ENCODE measurements around the gene CRADD.
"Not testable (repeated sequence)": the region's sequence is repeated elsewhere in the genome, so short reads cannot be mapped to it uniquely, and the experiment has no call there.

Gene CRADD

GRCh38 chr12:93896952-93897351, 219.8 kb downstream of the CRADD start:
- DNase-seq (ENCODE audit: low read depth in 2 of 2), result no peak

DNA sequence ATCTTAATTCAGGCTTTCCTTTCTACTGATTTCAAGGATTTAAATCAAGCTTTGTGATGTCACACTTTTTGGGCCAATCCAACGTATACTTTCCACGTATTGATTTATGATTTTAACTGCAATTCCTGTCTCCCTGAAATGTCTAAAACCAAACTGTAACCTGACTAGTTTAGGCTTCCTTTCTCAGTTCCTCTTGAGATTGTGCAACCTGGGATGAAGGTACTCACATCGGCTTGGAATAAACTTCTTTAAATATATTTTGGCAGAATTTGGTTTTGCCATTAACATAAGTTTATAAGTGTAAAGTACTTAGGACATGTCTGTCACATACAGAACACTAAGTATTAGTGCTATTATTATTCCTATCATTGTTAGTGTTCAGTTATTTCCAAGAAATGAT, 224.6 kb downstream of the CRADD start:
- DNase-seq (ENCODE audit: low read depth in 2 of 2), result no peak

GRCh38 chr12:93902192-93902591, 225.0 kb downstream of the CRADD start:
- no peak for DNase-seq (ENCODE audit: low read depth in 2 of 2)

- DNase-seq (ENCODE audit: low read depth in 2 of 2), result no peak
Observed at GRCh38 chr12:93902736-93903562, 225.8 kb downstream of the CRADD start.

DNA sequence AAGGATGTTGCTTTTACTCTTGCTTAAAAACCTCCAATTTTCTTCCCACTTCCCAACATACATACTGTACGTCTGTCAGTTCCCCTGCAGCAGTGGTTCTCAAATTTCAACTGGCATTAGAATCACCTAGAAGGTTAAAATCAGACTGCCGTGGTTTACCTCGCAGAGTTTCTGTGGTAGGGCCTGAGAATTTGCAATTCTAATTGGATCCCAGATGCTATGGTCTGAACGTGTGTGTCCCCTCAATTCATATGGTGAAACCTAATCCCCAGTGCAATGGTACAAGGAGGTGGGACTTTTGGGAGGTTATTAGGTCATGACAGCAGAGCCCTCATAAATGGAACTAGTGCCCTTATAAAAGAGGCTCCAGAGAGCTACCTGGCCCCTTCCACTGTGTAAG, 226.9 kb downstream of the CRADD start:
- no peak for DNase-seq (ENCODE audit: low read depth in 2 of 2)

DNA sequence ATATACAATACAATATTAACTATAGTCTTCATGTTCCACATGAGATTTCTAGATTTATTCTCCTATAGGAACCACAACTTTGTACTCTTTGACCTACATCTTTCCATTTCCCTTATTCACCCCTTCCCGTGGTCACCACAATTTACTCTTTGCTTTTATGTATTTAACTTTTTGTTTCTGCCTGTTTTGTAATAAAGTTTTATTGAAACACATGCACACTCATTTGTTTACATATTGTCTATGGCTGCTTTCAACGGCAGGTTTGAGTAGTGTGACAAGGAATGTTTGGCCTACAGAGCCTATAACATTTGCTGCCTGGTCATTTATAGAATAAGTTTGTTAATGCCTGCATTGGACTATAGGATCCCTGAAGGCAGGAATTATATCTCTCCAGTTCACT, 231.1 kb downstream of the CRADD start:
- no peak for DNase-seq (ENCODE audit: low read depth in 2 of 2)

GRCh38 chr12:93908846-93909567, 231.8 kb downstream of the CRADD start:
- DNase-seq (ENCODE audit: low read depth in 2 of 2), result no peak

GRCh38 chr12:93911396-93911795, 234.2 kb downstream of the CRADD start:
- DNase-seq (ENCODE audit: low read depth in 2 of 2), result no peak

GRCh38 chr12:93912086-93912733, 235.0 kb downstream of the CRADD start:
- no peak for DNase-seq (ENCODE audit: low read depth in 2 of 2)

GRCh38 chr12:93913845-93914244, 236.7 kb downstream of the CRADD start:
- DNase-seq (ENCODE audit: low read depth in 2 of 2), result no peak

DNA sequence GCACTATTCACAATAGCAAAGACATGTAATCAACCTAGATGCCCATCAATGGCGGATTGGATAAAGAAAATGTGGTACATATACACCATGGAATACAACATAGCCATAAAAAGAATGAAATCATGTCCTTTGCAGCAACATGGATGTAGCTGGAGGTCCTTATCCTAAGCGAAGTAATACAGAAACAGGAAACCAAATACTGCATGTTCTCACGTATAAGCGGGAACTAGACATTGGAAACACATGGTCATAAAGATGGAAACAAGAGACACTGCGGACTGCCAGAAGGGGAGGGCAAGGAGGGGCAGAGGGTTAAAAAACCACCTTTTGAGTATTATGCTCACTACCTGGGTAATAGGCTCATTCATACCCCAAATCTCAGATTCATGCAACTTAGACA, 237.1 kb downstream of the CRADD start:
- no peak for DNase-seq (ENCODE audit: low read depth in 2 of 2)

GRCh38 chr12:93915411-93915810, 238.2 kb downstream of the CRADD start:
- DNase-seq (ENCODE audit: low read depth in 2 of 2), result no peak

- no peak for DNase-seq (ENCODE audit: low read depth in 2 of 2)
Observed at GRCh38 chr12:93916402-93916801, 239.2 kb downstream of the CRADD start.

GRCh38 chr12:93918262-93918661, 241.1 kb downstream of the CRADD start:
- DNase-seq (ENCODE audit: low read depth in 2 of 2), result no peak

DNA sequence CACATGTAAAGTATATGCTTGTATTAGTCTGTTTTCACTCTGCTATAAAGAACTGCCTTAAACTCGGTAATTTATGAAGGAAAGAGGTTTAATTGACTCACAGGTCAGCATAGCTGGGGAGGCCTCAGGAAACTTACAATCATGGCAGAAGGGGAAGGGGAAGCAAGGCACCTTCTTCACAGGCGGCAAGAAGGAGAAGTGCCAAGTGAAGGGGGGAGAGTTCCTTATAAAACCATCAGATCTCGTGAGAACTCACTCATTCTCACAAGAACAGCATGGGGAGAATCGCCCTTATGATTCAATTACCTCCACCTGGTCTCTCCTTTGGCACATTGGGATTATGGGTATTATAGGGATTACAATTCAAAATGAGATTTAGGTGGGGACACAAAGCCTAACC, 241.7 kb downstream of the CRADD start:
- DNase-seq (ENCODE audit: low read depth in 2 of 2), result no peak

- DNase-seq (ENCODE audit: low read depth in 2 of 2), result no peak
Observed at GRCh38 chr12:93921521-93921920, 244.3 kb downstream of the CRADD start.

GRCh38 chr12:93922583-93923006, 245.4 kb downstream of the CRADD start:
- no peak for DNase-seq (ENCODE audit: low read depth in 2 of 2)

DNA sequence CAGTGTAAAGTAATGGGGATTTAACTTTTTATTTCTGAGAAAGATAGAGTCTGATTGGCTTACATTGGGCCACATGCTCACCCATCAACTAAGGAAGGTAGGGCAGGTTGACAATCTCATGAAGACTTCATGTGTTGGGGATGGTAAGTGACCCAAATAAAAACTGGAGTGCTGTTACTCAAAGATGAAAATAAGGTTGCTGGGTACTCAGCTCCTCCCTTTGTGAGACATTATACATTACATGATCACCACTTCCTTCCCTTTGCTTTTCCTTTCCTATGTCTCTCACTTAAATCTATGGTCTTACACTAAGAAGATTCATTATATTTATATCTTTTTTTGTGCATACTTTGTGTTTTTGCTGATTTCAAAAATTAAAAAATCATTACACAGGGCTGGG, 247.2 kb downstream of the CRADD start:
- DNase-seq (ENCODE audit: low read depth in 2 of 2), result no peak

DNA sequence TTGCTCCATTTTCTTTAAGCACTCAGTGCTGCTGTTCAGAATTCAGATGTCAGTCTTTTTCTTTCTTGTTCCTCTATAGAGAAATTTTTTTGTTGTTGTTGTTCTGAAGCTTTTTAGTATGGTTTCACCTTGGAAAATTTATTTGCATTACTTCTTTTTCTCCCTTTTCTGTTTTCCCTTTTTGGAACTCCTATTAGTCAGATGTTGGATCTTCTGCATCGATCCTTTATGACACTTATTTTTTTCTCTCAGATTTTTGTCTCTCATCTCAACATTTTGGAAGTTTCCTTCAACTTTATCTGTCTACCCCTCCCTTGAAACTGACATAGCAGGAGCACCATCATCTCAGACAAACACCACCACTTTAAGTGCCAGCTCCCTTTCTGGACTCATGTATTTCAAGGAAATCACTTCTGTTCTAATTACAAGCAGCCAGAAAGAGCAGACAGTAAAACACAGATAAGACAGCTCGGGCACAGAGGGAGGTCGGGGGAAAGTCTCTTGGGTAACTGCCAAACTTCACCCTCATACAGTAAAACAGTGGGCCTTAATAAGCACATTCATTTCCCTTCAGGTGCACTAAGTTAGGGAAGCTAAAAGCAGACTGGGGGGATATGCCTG, 248.5 kb downstream of the CRADD start:
- DNase-seq (ENCODE audit: low read depth in 2 of 2), result no peak

- DNase-seq (ENCODE audit: low read depth in 2 of 2), result no peak
Observed at GRCh38 chr12:93926237-93926636, 249.1 kb downstream of the CRADD start.

- not testable (repeated sequence) for DNase-seq (ENCODE audit: low read depth in 2 of 2)
Observed at GRCh38 chr12:93929081-93929480, 251.9 kb downstream of the CRADD start.

DNA sequence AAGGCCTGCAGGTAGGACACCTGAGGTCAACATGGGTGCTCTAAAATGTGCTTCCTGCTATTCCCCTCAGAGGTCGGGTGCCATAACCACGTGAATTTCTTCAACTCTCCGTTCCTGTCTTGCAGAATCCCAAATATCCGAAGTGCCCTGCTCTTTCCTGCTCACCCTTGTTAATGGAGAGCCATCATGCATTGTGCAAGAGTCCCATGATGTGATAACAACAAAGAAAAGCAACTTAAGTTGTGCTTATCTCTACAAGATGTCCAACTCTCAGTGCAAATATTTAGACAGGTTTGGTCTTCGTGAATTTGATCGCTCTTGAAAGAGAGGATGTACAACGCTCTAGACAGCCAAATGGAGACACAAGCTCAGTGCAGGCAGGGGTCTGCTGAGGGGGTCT, 260.6 kb downstream of the CRADD start:
- DNase-seq (ENCODE audit: low read depth in 2 of 2), result no peak
